Panc1 (cell line): ENCODE data around the gene SCRN3.

Experiments used
- CTCF ChIP-seq: fragments of 450-650 bp; IDR thresholded peaks from 2 replicates; pipeline ENCODE4 v1.5.1; 2017; ENCODE audit warnings: mild to moderate bottlenecking
- POLR2AphosphoS5 ChIP-seq: IDR thresholded peaks from 2 replicates; pipeline ENCODE4 v1.6.1; 2012; ENCODE audit warnings: mild to moderate bottlenecking, low read depth, low read length, moderate library complexity
- REST ChIP-seq, 2 experiments: IDR thresholded peaks; 2 replicates each; pipeline ENCODE4 v1.6.1; 2011 to 2012; ENCODE audit warnings: low read depth in 2 of 2, control low read depth in 1 of 2, low read length in 1 of 2, mild to moderate bottlenecking in 1 of 2, moderate library complexity in 1 of 2; ENCODE audit not compliant: insufficient read depth in 1 of 2
- TCF7L2 ChIP-seq: IDR thresholded peaks from 2 replicates; pipeline ENCODE4 v1.6.1; 2011; ENCODE audit warnings: mild to moderate bottlenecking, low read depth, low read length, inconsistent platforms

- TF ChIP-seq CTCF (no peak), POLR2AphosphoS5 (no peak), REST (IDR thresholded peaks at IDR 0.05; ENCODE audit: insufficient read depth in 1 of 2, low read depth in 2 of 2, low read length in 1 of 2) (no peak), TCF7L2 (no peak)
These were observed 30.9 kb upstream of the SCRN3 start for GRCh38 chr2:174364628-174365027.
